Body of pancreas (tissue), 4 donors: ENCODE data around the gene LRRC49.

Source experiments
- POLR2A ChIP-seq, 3 donors: fragments of 450-650 bp; IDR thresholded peaks; one replicate each; pipeline ENCODE4 v1.6.1; 2016; ENCODE audit warnings: antibody characterized with exemption in 3 of 3, mild to moderate bottlenecking in 2 of 3
- TF ChIP-seq, protein P1 (sequence below), 7 experiments: fragments of 450-650 bp in 4 of 7; fragments of 200-600 bp in 3 of 7; sonication (generic) in 3 of 7; IDR thresholded peaks; one replicate each; pipeline ENCODE4 v1.5.1; 2016 to 2019; ENCODE audit warnings: antibody characterized with exemption in 7 of 7

DNA sequence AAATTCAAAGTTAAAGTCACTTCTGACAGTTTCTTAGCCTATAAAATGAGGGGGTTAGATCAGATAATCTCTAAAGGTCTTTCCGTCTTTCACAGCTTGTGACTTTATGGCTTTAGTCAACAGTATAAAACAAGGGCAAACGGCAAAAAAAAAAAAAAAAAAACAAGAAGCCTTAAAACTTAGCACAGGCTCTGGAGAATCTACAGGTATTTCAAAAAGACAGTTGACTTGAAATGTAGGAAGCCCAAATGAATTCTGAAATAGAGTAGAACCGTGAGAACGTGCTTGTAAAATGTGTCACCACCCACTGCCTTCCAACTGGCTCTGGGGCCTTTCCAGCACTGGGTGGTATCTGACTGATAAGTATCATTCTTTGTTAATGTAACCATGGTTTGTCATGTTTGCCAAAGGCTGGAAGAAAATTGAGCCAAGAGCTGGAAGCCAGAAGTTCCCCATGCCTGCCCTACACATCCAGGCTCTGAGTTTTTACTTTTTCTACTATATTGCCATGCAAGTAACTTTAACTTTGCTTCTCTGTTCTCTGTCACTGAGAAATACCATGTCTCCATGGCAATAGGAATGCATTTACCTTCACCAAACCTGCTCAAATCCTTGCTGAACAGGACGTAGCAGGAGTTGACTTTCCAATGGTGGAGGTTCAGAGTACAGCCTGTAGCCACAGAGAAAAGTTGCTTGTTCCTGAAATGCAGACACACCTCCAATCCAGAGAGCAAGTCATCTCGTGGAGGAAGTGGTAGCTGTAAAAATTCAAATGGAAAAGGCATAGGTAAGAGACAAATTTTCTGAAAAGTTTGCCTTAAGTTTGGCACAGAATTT, 186.8 kb downstream of the LRRC49 start:
- TF ChIP-seq, protein P1, sequence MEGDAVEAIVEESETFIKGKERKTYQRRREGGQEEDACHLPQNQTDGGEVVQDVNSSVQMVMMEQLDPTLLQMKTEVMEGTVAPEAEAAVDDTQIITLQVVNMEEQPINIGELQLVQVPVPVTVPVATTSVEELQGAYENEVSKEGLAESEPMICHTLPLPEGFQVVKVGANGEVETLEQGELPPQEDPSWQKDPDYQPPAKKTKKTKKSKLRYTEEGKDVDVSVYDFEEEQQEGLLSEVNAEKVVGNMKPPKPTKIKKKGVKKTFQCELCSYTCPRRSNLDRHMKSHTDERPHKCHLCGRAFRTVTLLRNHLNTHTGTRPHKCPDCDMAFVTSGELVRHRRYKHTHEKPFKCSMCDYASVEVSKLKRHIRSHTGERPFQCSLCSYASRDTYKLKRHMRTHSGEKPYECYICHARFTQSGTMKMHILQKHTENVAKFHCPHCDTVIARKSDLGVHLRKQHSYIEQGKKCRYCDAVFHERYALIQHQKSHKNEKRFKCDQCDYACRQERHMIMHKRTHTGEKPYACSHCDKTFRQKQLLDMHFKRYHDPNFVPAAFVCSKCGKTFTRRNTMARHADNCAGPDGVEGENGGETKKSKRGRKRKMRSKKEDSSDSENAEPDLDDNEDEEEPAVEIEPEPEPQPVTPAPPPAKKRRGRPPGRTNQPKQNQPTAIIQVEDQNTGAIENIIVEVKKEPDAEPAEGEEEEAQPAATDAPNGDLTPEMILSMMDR (IDR thresholded peaks at IDR 0.05): no peak
- TF ChIP-seq POLR2A (IDR thresholded peaks at IDR 0.05): no peak
